ENCODE results near the gene DCLK1. TPM values are rescaled to one million over a fixed set of nuclear protein-coding genes. Genes with fewer than 3 reads are reported as not detected.

DCLK1 gene
- total RNA-seq, 1 donor from 2014 or later, result 9.9 TPM

- intact Hi-C loops (cut with micrococcal nuclease), result no loop called here
- peak; percentile 46 for ATAC-seq
- no peak for DNase-seq
These were observed 200.2 kb downstream of the DCLK1 start for GRCh38 chr13:35930665-35931631.

- peak; percentile 53 for ATAC-seq
- intact Hi-C loops (cut with micrococcal nuclease), result no loop called here
- DNase-seq, result no peak
These were observed 203.6 kb downstream of the DCLK1 start for GRCh38 chr13:35927567-35928021.

- no peak for ATAC-seq
- intact Hi-C loops (cut with micrococcal nuclease), result no loop called here
- no peak for DNase-seq
These were observed 204.2 kb downstream of the DCLK1 start for GRCh38 chr13:35926859-35927530.

DNA sequence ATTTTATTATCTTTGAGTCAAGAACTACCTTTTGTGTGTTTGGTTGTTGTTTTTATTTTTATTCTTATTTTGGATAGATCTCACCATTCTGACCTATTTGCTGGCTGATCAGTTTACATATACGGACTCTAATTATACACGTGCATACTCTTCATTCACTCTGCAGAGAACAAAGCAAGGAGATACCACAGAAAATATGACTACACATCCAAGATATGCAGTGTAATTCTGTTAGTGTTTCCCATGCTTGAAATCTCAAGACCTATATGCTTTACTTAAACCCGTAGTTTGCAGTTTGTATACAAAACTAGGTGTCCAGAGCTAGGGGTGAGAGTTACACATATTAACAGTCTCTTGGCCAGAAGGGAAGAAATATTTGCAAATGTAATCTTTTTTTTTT, 205.5 kb downstream of the DCLK1 start:
- DNase-seq, result no peak
- ATAC-seq, result no peak
- intact Hi-C loops (cut with micrococcal nuclease), result no loop called here

DNA sequence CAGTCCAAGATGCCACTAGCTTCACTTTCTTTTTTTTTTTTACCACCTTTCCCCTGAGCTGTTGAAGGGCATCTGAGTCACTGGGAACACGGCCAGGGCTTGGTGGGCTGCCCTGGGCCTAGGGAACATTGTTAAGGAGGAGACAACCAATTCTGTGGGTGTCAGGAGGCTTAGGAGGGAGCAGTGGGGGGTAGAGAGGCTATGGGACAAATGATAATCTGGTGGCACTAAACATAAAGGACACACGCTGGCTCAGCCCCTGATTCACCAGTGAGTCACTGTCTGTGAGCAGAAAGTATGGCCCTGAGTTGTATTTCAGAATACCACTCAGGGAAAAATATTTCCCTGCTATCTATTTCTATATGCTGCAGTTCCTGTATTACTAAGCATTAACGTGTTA, 207.8 kb downstream of the DCLK1 start:
- ATAC-seq (peak; percentile 68), DNase-seq (peak; percentile 66)
- intact Hi-C loops (cut with micrococcal nuclease), result no loop called here

- intact Hi-C loops (cut with micrococcal nuclease), result no loop called here
- ATAC-seq, result no peak
- DNase-seq, result no peak
These were observed 210.4 kb downstream of the DCLK1 start for GRCh38 chr13:35920816-35921215.

GRCh38 chr13:35917942-35918645, 213.1 kb downstream of the DCLK1 start:
- intact Hi-C loops (cut with micrococcal nuclease), result no loop called here
- no peak for ATAC-seq
- DNase-seq, result no peak

GRCh38 chr13:35917252-35917941, 213.8 kb downstream of the DCLK1 start:
- DNase-seq (no peak), ATAC-seq (no peak)
- intact Hi-C loops (cut with micrococcal nuclease), result no loop called here

GRCh38 chr13:35916146-35916545, 215.0 kb downstream of the DCLK1 start:
- no peak for ATAC-seq
- intact Hi-C loops (cut with micrococcal nuclease), result no loop called here
- DNase-seq, result no peak

GRCh38 chr13:35914662-35915061, 216.5 kb downstream of the DCLK1 start:
- intact Hi-C loops (cut with micrococcal nuclease), result no loop called here
- ATAC-seq (no peak), DNase-seq (no peak)

GRCh38 chr13:35912841-35913240, 218.3 kb downstream of the DCLK1 start:
- ATAC-seq (no peak), DNase-seq (no peak)
- intact Hi-C loops (cut with micrococcal nuclease), result no loop called here

DNA sequence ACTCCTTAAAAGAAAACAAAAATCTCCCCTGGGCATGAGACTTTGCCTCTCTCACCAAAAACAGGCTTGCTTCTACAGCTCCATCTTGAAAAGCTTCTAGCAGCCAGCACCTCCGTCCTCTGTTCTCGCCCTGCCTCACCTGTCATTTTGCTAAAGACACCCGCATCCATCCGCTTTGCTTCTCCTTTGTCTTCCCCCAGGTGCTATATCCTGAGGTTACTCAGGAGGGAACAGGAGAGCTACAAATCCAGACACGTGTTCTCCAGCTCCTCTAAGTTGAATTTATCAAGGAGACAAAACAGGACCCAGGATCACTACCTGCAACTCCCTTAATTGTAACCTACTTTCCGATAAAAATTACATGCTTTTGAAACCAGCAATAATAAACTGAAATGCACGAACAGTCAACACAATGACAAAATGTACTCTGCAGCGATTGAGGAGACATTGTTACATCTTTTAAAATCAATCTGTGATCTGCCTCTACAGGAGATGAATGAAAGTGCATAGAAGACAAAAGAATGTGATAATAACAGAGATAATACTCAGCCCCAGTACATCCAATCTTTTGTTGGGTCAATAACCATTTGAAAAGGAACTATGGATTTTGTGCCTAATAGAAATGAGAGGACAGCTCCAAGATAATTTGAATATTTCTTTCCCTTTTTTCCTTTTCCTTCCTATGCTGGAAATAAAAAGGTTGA, 221.2 kb downstream of the DCLK1 start:
- ATAC-seq (no peak), DNase-seq (no peak)
- intact Hi-C loops (cut with micrococcal nuclease), result no loop called here

DNA sequence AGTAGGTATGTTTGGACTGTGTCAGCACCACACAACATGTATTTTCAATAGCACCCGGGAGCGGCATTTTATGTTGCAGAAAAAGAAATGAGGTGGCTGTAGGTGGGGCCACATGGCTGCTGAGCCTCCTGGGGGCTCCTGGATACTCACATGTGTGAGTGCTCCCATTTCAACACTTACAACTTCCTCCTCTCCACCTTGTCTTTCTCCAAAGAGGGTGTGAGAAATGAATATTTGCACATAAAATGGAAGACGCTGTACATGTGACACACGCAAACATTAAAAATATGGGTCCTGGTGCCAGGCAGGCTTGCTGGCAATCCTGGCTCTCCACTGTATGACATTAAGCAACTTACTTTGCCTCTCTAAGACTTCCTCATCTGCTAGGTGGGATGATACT, 222.1 kb downstream of the DCLK1 start:
- intact Hi-C loops (cut with micrococcal nuclease), result no loop called here
- DNase-seq, result no peak
- ATAC-seq, result no peak

- no peak for DNase-seq
- no peak for ATAC-seq
- intact Hi-C loops (cut with micrococcal nuclease), result no loop called here
These were observed 223.0 kb downstream of the DCLK1 start for GRCh38 chr13:35908226-35908625.

- ATAC-seq, result peak; percentile 77
- DNase-seq, result no peak
- intact Hi-C loops (cut with micrococcal nuclease), result no loop called here
These were observed 224.5 kb downstream of the DCLK1 start for GRCh38 chr13:35906636-35907035.

DNA sequence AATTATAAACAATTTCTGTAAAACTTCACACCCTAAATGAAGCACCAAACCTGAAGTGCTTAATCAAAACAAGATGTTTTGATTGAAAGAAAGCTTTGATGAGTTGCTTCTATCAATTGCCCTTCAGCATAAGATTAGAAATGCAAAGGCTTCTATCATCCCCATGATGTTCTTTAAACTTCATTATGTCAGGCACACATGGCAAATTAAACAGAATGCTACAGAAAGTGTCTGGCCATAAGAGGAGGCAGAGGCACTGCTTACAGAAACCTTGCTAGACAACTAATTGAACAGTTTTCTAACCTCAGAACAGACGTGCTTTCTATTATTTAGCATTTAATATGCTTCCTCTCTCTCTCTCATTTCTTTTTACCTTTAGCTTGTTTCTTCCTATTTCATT, 228.1 kb downstream of the DCLK1 start:
- DNase-seq (no peak), ATAC-seq (no peak)
- intact Hi-C loops (cut with micrococcal nuclease), result no loop called here

DNA sequence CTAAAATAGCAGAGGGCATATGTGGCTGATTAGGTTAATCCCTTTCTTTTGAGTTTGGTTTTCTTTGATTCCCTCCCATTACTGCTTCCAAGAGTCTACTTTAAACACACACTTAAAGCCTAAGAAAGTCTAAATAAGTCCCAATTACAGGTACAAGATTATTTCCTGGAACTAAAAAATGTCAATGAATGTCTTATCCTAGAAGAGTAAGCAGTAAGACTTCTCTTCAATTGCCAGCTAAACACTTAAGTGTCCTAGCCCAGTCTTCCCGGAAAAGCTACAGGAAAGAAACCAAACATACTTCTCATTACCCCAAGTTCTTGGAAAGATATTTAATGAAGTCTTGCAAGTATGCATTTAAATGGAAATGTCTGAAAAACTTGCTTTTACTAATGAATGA, 233.1 kb downstream of the DCLK1 start:
- intact Hi-C loops (cut with micrococcal nuclease), result no loop called here

GRCh38 chr13:35894636-35895035, 236.5 kb downstream of the DCLK1 start:
- no peak for ATAC-seq
- intact Hi-C loops (cut with micrococcal nuclease), result no loop called here
- no peak for DNase-seq

More for the DNA sequence above, 233.1 kb downstream of the DCLK1 start:
- ATAC-seq, result no peak
- no peak for DNase-seq

Measured in left ventricle myocardium superior (tissue), 1 donor.